GM23338 (cell line): ENCODE measurements around the gene RASIP1.

Source experiments
- CREB1 ChIP-seq: fragments of 250-450 bp; sonication (Bioruptor Pico); IDR thresholded peaks from 2 replicates; pipeline ENCODE4 v1.5.0; 2020; ENCODE audit warnings: low read depth, mild to moderate bottlenecking, moderate library complexity
- CTCF ChIP-seq, 2 experiments: fragments of 200-600 bp in 1 of 2; sonication (generic) in 1 of 2; conservative IDR thresholded peaks; 2 replicates each; pipeline versions ENCODE4 v1.5.1 to v1.6.1; 2016 to 2017; ENCODE audit warnings: antibody characterized with exemption in 2 of 2, low read depth in 2 of 2, mild to moderate bottlenecking in 2 of 2, moderate library complexity in 1 of 2
- ETS1 ChIP-seq: IDR thresholded peaks from 2 replicates; pipeline ENCODE4 v1.6.1; 2016; ENCODE audit warnings: antibody characterized with exemption
- EZH2 ChIP-seq: fragments of 200-600 bp; sonication (generic); IDR thresholded peaks from one replicate; pipeline ENCODE4 v1.8.0; 2017; ENCODE audit warnings: antibody characterized with exemption, mild to moderate bottlenecking, low read depth; ENCODE audit not compliant: unreplicated experiment
- EZH2phosphoT487 ChIP-seq: fragments of 200-600 bp; sonication (generic); IDR thresholded peaks from one replicate; pipeline ENCODE4 v1.8.1; 2018; ENCODE audit warnings: antibody characterized with exemption; ENCODE audit not compliant: unreplicated experiment
- JUNB ChIP-seq: IDR thresholded peaks from one replicate; pipeline ENCODE4 v1.6.1; 2016; ENCODE audit warnings: antibody characterized with exemption; ENCODE audit not compliant: unreplicated experiment
- NANOG ChIP-seq: IDR thresholded peaks from 2 replicates; pipeline ENCODE4 v1.6.1; 2016; ENCODE audit warnings: antibody characterized with exemption, borderline replicate concordance
- POLR2AphosphoS5 ChIP-seq: IDR thresholded peaks from 2 replicates; pipeline ENCODE4 v1.6.1; 2016; ENCODE audit warnings: antibody characterized with exemption, low read depth
- REST ChIP-seq: IDR thresholded peaks from one replicate; pipeline ENCODE4 v1.6.1; 2018; ENCODE audit warnings: antibody characterized with exemption; ENCODE audit not compliant: unreplicated experiment
- STAT1 ChIP-seq: IDR thresholded peaks from one replicate; pipeline ENCODE4 v1.6.1; 2016; ENCODE audit warnings: antibody characterized with exemption; ENCODE audit not compliant: unreplicated experiment
- ZNF331 ChIP-seq: fragments of 250-450 bp; sonication (Bioruptor Pico); IDR thresholded peaks from 2 replicates; pipeline ENCODE4 v1.5.0; 2020; ENCODE audit warnings: low read depth, mild to moderate bottlenecking, moderate library complexity
- ZNF462 ChIP-seq: fragments of 250-450 bp; sonication (Bioruptor Pico); IDR thresholded peaks from 2 replicates; pipeline ENCODE4 v1.5.0; 2020; ENCODE audit warnings: mild to moderate bottlenecking, moderate library complexity

- TF ChIP-seq CTCF (conservative IDR thresholded peaks at IDR 0.05; ENCODE audit: low read depth in 2 of 2) (no peak), REST (no peak), POLR2AphosphoS5 (no peak), EZH2 (no peak), EZH2phosphoT487 (no peak), CREB1 (CRISPR knock-in tag) (no peak), JUNB (no peak), ZNF462 (CRISPR knock-in tag) (no peak), ZNF331 (CRISPR knock-in tag) (no peak), NANOG (no peak), ETS1 (no peak), STAT1 (no peak)
Measured at GRCh38 chr19:48676487-48676886, 63.9 kb downstream of the RASIP1 start.
